NCI-H524 (cell line): ENCODE data around the gene FBP1.
"Not testable (repeated sequence)": the region's sequence is repeated elsewhere in the genome, so short reads cannot be mapped to it uniquely, and the experiment has no call there.

Experiments
- DNase-seq, 2 experiments: peaks; one replicate each; lab custom pipeline; 2025; lab: John Stamatoyannopoulos, UW

FBP1 gene

DNA sequence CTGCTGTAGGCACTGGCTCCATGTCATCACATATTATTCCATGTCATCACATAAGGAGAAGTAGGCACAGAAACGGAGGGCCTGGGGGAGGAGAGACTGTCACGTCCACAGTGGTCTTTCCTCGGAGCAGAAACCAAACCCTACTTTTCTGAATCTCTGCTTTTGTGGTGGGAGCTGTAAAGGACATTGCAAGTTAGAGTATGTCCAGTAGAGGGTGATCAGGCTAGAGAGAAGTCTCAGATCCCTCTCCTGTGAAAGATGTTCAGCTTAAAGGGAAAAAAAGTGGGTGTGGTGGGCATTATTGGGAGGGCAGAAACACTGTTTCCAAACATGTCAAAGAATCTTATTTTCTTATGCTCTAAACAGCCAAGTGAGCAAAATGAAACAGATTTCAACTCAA, 26.3 kb downstream of the FBP1 start:
- DNase-seq, result peak in 1 of 2 experiments; percentile 8

DNA sequence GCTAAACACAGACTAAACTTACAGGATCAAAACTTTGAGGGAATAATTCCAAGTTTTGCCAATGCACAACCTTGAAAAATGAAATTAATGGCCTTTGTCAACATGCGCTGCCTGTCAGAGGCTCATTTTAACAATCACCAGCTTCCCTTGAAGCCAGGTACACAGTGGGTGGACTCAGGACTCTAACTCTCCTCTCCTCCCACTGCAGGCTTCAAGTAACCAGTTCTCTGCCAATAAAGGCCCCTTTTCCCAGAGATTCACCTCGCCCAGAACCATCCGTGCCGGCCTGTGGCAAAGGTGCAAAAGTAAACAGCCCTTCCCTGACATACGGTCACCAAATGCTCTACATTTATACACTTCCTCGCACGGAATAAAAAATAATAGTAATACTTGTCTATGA, 27.2 kb downstream of the FBP1 start:
- DNase-seq, result no peak

GRCh38 chr9:94611638-94612068, 27.7 kb downstream of the FBP1 start:
- DNase-seq, result no peak

DNA sequence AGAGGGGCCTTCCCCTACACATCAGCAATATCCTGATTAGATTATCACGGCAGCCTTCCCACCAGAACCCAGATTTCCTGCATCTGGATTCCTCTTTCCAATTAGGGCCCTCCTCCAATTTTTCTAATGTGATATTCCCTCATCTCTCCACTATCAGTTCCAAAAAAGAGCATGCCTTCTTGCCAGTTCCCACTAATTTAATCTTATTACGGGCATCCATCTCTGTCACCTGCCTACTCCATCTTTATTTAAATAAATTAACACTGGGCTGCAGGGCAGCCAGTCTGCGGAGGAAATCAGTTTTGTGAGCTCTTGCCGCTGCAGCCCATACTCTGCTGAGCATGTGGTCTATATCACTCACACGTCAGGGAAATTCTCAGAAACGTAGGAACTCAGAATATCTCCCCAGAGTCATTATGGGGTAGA, 29.1 kb downstream of the FBP1 start:
- no peak for DNase-seq

DNA sequence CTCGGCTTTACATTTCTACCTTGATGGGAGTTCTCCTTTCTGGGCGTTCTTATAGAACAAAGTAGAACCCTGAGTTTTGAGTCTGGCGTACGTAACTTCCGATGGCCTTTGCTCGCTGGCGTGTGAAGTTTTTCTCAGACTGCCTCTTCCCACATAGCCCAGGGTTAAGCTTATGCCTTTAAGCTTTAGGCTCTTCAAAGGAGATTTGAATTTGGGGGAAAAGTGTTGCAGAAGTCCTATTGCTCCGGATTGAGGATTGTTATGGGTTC, 32.0 kb downstream of the FBP1 start:
- no peak for DNase-seq

DNA sequence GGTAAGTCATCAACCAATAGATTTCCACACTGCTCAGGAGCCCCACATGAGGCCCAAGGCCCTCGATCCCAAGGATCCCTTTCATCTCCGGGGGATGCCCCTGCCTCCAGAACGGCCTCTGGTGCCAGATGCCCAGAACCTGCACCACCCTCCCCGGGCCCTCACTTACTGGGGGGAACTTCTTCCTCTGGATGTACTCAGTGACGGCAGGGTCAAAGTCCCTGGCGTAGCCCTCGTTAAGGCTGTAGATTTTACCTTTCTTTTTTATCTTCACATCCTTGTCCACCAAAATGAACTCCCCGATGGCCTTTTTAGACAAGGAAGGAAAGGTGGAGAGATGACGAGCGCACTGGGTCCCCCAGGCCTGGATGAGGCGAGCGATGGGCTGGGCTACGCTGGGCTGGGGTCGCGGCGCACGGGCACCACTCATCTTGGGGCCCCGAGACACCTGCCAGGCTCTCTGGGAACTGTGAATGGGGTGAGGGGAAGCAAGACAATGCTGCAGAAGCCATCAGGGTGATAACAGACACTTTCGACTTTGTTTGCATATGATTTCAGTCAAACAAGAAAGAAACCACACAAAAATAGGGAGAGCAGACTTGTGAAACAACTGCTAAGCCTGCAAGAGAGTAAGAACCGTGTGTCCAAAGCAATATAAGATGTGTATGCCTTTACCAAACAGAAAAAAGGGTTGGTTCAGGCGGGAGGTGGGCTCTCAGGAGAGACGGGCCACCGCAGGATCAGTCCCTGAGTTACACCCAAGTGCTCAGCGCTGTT, 32.5 kb downstream of the FBP1 start:
- DNase-seq, result no peak

- peak; percentile 25 to 43 for DNase-seq
Observed at GRCh38 chr9:94603259-94604160, 35.8 kb downstream of the FBP1 start.

DNA sequence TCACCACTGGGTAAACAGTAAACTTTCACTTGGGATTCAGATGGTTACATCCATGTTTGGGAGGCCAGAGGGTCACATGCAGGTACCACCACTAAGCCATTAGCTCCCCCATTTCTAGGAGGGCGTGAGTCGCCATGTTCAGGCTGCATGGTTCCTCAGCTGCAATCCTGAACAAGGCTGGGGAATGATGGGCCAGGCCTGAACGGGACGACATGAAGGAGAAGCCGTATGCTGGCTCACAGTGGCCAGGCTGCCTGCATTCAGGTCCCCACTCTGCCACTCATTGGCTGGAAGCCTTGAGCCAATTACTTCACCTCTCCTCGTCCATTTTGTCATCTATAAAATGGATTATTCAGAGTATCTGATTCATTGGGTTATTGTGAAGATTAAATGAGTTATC, 36.7 kb downstream of the FBP1 start:
- no peak for DNase-seq

- DNase-seq, result no peak
Observed at GRCh38 chr9:94600715-94601114, 38.6 kb downstream of the FBP1 start.

- no peak for DNase-seq
Observed at GRCh38 chr9:94600258-94600657, 39.1 kb downstream of the FBP1 start.

DNA sequence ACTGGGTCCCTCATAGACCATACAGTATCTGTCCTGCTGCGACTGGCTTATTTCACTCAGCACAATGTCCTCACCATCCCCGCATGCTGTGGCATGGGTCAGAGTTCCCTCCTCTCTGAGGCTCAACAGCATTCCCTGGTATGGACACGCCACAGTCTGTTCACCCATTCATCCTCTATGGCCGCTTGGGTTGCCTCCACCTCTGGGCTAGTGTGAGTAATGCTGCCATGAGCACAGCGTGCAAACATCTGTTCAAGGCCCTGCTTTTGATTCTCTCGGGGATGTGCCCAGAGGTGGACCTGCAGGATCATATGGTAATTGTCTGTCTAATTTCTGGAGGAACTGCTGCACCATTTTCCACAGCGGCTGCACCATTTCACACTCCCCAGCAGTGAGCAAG, 40.2 kb downstream of the FBP1 start:
- no peak for DNase-seq

- DNase-seq, result no peak
Observed at GRCh38 chr9:94593459-94594345, 45.6 kb downstream of the FBP1 start, which contains the start of gene FBP2. FBP2 (minus strand) TSS chr9:94593824; CDS start chr9:94593726, 98 bp downstream.

GRCh38 chr9:94592683-94593082, 46.6 kb downstream of the FBP1 start:
- not testable (repeated sequence) for DNase-seq

DNA sequence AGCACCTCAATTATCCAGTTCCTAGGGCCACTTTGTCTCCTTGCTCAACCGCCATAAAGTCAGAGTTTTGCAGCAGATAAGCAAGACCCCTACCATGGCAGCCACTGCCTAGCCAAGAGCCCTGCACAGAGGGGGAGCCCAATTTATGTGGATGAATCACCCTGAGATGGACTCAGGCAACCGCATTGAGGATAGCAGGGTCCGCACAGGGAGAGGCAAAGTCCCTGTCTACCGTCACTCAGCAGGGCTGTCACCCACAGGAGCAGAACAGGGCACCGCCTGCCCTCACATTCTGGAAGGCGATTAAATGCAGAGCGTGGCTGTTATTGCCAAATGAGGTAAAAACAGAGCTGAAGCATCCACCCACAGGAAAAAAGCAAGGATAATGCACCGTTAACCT, 47.4 kb downstream of the FBP1 start:
- DNase-seq, result no peak

DNA sequence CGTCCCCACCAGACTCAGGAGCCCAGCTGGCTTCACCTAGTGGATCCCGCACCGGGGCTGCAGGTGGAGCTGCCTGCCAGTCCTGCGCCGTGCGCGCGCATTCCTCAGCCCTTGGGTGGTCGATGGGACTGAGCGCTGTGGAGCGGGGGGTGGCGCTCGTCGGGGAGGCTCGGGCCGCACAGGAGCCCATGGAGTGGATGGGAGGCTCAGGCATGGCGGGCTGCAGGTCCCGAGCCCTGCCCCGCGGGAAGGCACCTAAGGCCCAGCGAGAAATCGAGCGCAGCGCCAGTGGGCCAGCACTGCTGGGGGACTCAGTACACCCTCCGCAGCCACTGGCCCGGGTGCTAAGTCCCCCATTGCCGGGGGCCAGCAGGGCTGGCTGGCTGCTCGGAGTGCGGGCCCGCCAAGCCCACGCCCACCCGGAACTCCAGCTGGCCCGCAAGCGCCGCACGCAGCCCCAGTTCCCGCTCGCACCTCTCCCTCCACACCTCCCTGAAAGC, 48.2 kb downstream of the FBP1 start:
- not testable (repeated sequence) for DNase-seq

GRCh38 chr9:94588681-94589080, 50.6 kb downstream of the FBP1 start:
- no peak for DNase-seq

DNA sequence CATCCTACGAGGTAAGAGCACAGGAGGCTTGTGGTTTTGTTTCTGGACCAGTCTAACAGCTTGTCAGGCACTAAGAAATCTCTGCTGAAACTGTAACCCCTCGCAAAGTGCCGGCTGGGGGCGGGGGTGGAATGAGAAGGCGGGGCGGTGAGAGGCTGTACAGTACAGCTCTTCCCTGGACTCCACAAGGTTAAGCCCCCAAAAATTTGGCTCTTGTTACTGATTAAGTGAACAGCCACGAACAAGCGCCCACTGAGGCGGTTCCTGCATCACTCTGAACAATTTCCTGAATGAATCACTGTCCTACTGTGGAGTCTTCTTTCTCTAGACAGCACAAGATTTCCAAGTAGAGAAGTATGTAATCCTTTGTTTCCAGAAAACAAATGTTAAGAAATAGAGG, 52.5 kb downstream of the FBP1 start:
- no peak for DNase-seq

DNA sequence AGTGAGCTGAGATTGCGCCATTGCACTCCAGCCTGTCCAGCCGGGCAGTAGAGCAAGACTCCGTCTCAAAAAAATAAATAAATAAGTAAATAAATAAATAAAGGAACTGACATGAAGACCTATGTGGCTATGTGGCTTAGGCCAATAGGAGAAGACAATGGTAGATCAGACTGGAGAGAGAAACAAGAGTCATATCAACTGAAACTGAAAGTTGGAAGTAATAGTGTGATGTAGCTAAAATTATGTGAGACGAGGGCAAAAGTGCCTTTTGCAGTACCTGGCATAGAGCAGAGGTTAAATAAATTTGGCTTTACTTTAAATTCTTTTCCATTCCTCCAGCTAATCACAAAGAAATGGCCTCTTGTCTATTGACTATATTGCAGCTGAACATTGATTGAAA, 53.0 kb downstream of the FBP1 start:
- no peak for DNase-seq

DNA sequence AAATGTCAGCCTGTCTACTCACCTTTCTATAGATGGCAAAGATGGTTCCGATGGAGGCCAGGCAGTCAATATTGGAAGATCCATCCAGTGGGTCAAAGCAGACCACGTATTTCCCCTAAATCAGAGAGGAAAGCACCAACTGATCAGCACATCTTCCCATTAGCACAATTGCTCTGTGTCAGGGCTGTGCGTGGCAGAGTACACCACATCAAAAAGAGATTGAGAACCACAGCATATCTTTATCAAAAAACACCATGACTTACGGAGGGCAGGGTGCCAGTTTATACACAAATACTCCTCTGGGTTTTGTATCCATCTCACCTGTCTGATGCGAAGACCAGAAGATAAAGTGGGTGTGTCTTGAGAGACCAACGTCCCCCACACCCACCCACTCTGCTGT, 54.8 kb downstream of the FBP1 start:
- DNase-seq, result no peak

GRCh38 chr9:94581728-94582127, 57.6 kb downstream of the FBP1 start:
- no peak for DNase-seq

- DNase-seq, result no peak
Observed at GRCh38 chr9:94577571-94577970, 61.7 kb downstream of the FBP1 start.

- no peak for DNase-seq
Observed at GRCh38 chr9:94577036-94577435, 62.3 kb downstream of the FBP1 start.
